BE2C (cell line): Measurements from ENCODE around the gene SLC25A47.

Experiments
- DNase-seq: peaks from one replicate; pipeline ENCODE4 v3.0.0-alpha.2; 2020
- H3K27me3 ChIP-seq: fragments of 250-450 bp; sonication (Bioruptor Pico); 2 replicates; pipeline ENCODE4 v1.5.1; 2020; ENCODE audit warnings: mild to moderate bottlenecking
- H3K36me3 ChIP-seq: fragments of 250-450 bp; sonication (Bioruptor Pico); 2 replicates; pipeline ENCODE4 v1.5.1; 2020; ENCODE audit warnings: mild to moderate bottlenecking
- H3K4me1 ChIP-seq: fragments of 250-450 bp; sonication (Bioruptor Pico); 2 replicates; pipeline ENCODE4 v1.5.1; 2020
- H3K4me3 ChIP-seq: 2 replicates; pipeline ENCODE4 v1.5.1; 2011; ENCODE audit warnings: low read depth, low read length
- H3K9me3 ChIP-seq: fragments of 250-450 bp; sonication (Bioruptor Pico); 2 replicates; pipeline ENCODE4 v1.5.1; 2020
- CTCF ChIP-seq: IDR thresholded peaks from 2 replicates; pipeline ENCODE4 v1.5.1; 2012; ENCODE audit warnings: mild to moderate bottlenecking, low read depth, low read length

The SLC25A47 gene

GRCh38 chr14:100361626-100362025 lies 38.5 kb downstream of the SLC25A47 start:
- Histone ChIP-seq H3K4me3 (no peak overlapping the region), H3K4me1 (peaks cover 8% of the 10 kb centered on the region), H3K36me3 (peaks cover 31% of the 10 kb centered on the region), H3K27me3 (no peaks in the 10 kb centered on the region), H3K9me3 (no peaks in the 10 kb centered on the region)
- no peak for DNase-seq
- TF ChIP-seq CTCF = no peak

GRCh38 chr14:100362311-100362927 lies 39.3 kb downstream of the SLC25A47 start:
- H3K4me3 ChIP-seq = no peak overlapping the region
- H3K27me3 ChIP-seq = no peaks in the 10 kb centered on the region
- DNase-seq = no peak
- no peaks in the 10 kb centered on the region for H3K9me3 ChIP-seq
- no peak for TF ChIP-seq CTCF
- peaks cover 8% of the 10 kb centered on the region for H3K4me1 ChIP-seq
- H3K36me3 ChIP-seq = peaks cover 27% of the 10 kb centered on the region

GRCh38 chr14:100363053-100363452 lies 39.9 kb downstream of the SLC25A47 start:
- Histone ChIP-seq H3K27me3 (no peaks in the 10 kb centered on the region), H3K4me3 (no peak overlapping the region), H3K36me3 (peaks cover 23% of the 10 kb centered on the region), H3K4me1 (peaks cover 8% of the 10 kb centered on the region), H3K9me3 (no peaks in the 10 kb centered on the region)
- TF ChIP-seq CTCF = no peak
- DNase-seq = no peak

- Histone ChIP-seq H3K27me3 (no peaks in the 10 kb centered on the region), H3K36me3 (peaks cover 21% of the 10 kb centered on the region), H3K4me3 (no peak overlapping the region), H3K4me1 (peaks cover 8% of the 10 kb centered on the region), H3K9me3 (no peaks in the 10 kb centered on the region)
- no peak for TF ChIP-seq CTCF
- DNase-seq = no peak
Observed at GRCh38 chr14:100364403-100364802, 41.3 kb downstream of the SLC25A47 start.

- Histone ChIP-seq H3K27me3 (no peaks in the 10 kb centered on the region), H3K36me3 (peaks cover 8% of the 10 kb centered on the region), H3K9me3 (no peaks in the 10 kb centered on the region), H3K4me1 (peaks cover 8% of the 10 kb centered on the region), H3K4me3 (no peak overlapping the region)
- TF ChIP-seq CTCF = no peak
- no peak for DNase-seq
Observed at GRCh38 chr14:100365741-100366140, 42.6 kb downstream of the SLC25A47 start.

- no peaks in the 10 kb centered on the region for H3K27me3 ChIP-seq
- no peak for TF ChIP-seq CTCF
- H3K9me3 ChIP-seq = no peaks in the 10 kb centered on the region
- peaks cover 4% of the 10 kb centered on the region; the same call in 1 of the 2 replicates for H3K36me3 ChIP-seq
- H3K4me1 ChIP-seq = no peaks in the 10 kb centered on the region
- no peak overlapping the region for H3K4me3 ChIP-seq
- no peak for DNase-seq
Observed at GRCh38 chr14:100369019-100369418, 45.9 kb downstream of the SLC25A47 start.
